Measurements from ENCODE around the gene ZNF311.

DNA sequence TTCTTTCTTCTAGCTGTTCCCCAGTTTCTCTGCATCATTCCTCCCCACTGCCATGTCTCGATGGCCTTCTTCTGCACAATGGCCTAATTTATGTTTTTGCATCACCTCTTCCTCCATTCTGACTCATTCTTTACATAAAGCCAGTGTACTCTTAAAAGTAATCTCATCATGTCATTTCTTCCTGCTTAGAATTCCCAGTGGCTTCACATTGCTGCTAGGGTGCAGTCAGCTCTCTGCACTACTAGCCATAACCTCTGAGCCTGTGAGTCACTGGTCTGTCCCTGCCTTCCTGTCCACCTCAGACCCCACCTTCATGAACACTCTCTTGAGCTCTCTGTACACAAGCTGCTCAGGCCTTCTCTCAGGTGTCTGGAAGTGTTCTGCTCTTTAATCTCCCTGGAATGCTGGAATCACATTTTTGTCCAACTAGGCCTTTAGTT lies 57.3 kb downstream of the ZNF311 start:
- TF ChIP-seq CTCF (conservative IDR thresholded peaks at IDR 0.05; ENCODE audit: low read depth, low read length) (no peak), EZH2 (IDR thresholded peaks at IDR 0.05; ENCODE audit: borderline replicate concordance, low read depth, low read length, poor library complexity, severe bottlenecking) (no peak)
